A549 (cell line): ENCODE results near the gene PKN2. TPM values are rescaled to one million over a fixed set of nuclear protein-coding genes. Genes with fewer than 3 reads are reported as not detected.

ENCODE experiments used
- ATAC-seq, 2 experiments: fragments of 200-7000 bp in 1 of 2; fragments of >200 bp in 1 of 2; cut with Nextera tagmentation in 1 of 2; cut with Tn5 transposase in 1 of 2; 3 replicates each; pipeline versions ENCODE4 v1.8.0 to v1.9.1; 2018 to 2020; ENCODE audit warnings: mild to moderate bottlenecking in 1 of 2, moderate library complexity in 1 of 2
- CTCF ChIA-PET: fragments of 300-600 bp; sonication (Branson Sonifier 250); formaldehyde crosslinking; extraction: SDS; loops from one replicate; lab custom pipeline; 2021; ENCODE audit warnings: antibody characterized with exemption, inconsistent platforms; lab: Yijun Ruan, JAX
- POLR2A ChIA-PET: fragments of 350-600 bp; formaldehyde crosslinking; extraction: SDS; loops from one replicate; lab custom pipeline; 2021; ENCODE audit warnings: antibody characterized with exemption, inconsistent platforms; lab: Yijun Ruan, JAX
- DNase-seq, 2 experiments: peaks; one replicate each; pipeline versions ENCODE4 v3.0.0 to v3.0.0-alpha.2; 2011 to 2016; ENCODE audit warnings: low read depth in 1 of 2, low spot score in 1 of 2
- FAIRE-seq: peaks from 2 replicates; lab custom pipeline; 2011; peaks lifted over from hg19 to GRCh38; lab: Jason Lieb, UNC
- H3K27ac ChIP-seq, 2 experiments: fragments of >200 bp; sonication (Bioruptor Twin); formaldehyde crosslinking; 3 replicates each; pipeline ENCODE4 v1.5.1; 2016 to 2017
- H3K4me1 ChIP-seq: fragments of >200 bp; sonication (Bioruptor Twin); formaldehyde crosslinking; 3 replicates; pipeline ENCODE4 v1.6.1; 2016
- H3K4me2 ChIP-seq: fragments of >200 bp; sonication (Bioruptor Twin); formaldehyde crosslinking; 3 replicates; pipeline ENCODE4 v1.6.1; 2016
- H3K4me3 ChIP-seq: fragments of >200 bp; sonication (Bioruptor Twin); formaldehyde crosslinking; 3 replicates; pipeline ENCODE4 v1.5.1; 2016
- H3K9me3 ChIP-seq: fragments of >200 bp; sonication (Bioruptor Twin); formaldehyde crosslinking; 3 replicates; pipeline ENCODE4 v1.6.1; 2016
- BCL3 ChIP-seq: fragments of >200 bp; sonication (Bioruptor Twin); formaldehyde crosslinking; IDR thresholded peaks from 3 replicates; pipeline ENCODE4 v1.6.1; 2016
- CTCF ChIP-seq: fragments of >200 bp; sonication (Bioruptor Twin); formaldehyde crosslinking; IDR thresholded peaks from 3 replicates; pipeline ENCODE4 v1.5.1; 2016
- EHMT2 ChIP-seq: fragments of 200-600 bp; sonication (generic); IDR thresholded peaks from 2 replicates; pipeline ENCODE4 v1.6.1; 2016; ENCODE audit warnings: antibody characterized with exemption, low read depth, mild to moderate bottlenecking, moderate library complexity
- FOSB ChIP-seq: fragments of 250-450 bp; sonication (Bioruptor Pico); IDR thresholded peaks from 2 replicates; pipeline ENCODE4 v1.5.0; 2020; ENCODE audit warnings: mild to moderate bottlenecking, moderate library complexity
- HDAC2 ChIP-seq: fragments of 200-600 bp; sonication (generic); IDR thresholded peaks from 2 replicates; pipeline ENCODE4 v1.6.1; 2016
- HEYL ChIP-seq: fragments of 250-450 bp; sonication (Bioruptor Pico); IDR thresholded peaks from 2 replicates; pipeline ENCODE4 v1.8.0; 2021; ENCODE audit warnings: mild to moderate bottlenecking, moderate library complexity
- JUN ChIP-seq, 2 experiments: fragments of >200 bp; sonication (Bioruptor Twin); formaldehyde crosslinking; IDR thresholded peaks; 2 replicates in 1 of 2; 3 replicates in 1 of 2; pipeline ENCODE4 v1.6.1; 2016 to 2017
- KDM5A ChIP-seq: fragments of 200-600 bp; sonication (generic); IDR thresholded peaks from 2 replicates; pipeline ENCODE4 v1.6.1; 2016; ENCODE audit warnings: antibody characterized with exemption, mild to moderate bottlenecking
- MAFK ChIP-seq: fragments of 450-650 bp; IDR thresholded peaks from 2 replicates; pipeline ENCODE4 v1.6.1; 2014; ENCODE audit not compliant: partially characterized antibody
- MYC ChIP-seq: IDR thresholded peaks from 2 replicates; pipeline ENCODE4 v1.6.1; 2012; ENCODE audit warnings: mild to moderate bottlenecking, inconsistent platforms, low read length, improper control_type of control experiment, borderline replicate concordance
- NPAS2 ChIP-seq: fragments of 250-450 bp; sonication (Bioruptor Pico); IDR thresholded peaks from 2 replicates; pipeline ENCODE4 v1.8.0; 2022; ENCODE audit warnings: mild to moderate bottlenecking, moderate library complexity, borderline replicate concordance
- NR3C1 ChIP-seq: fragments of >200 bp; sonication (Bioruptor Twin); formaldehyde crosslinking; IDR thresholded peaks from 3 replicates; pipeline ENCODE4 v1.6.1; 2017
- POLR2AphosphoS2 ChIP-seq: conservative IDR thresholded peaks from 2 replicates; pipeline ENCODE4 v1.6.1; 2012; ENCODE audit warnings: low read length, improper control_type of control experiment, inconsistent platforms
- TFCP2L1 ChIP-seq: fragments of 250-450 bp; sonication (Bioruptor Pico); IDR thresholded peaks from 2 replicates; pipeline ENCODE4 v1.5.0; 2021; ENCODE audit warnings: mild to moderate bottlenecking
- USF2 ChIP-seq: fragments of 450-650 bp; IDR thresholded peaks from 2 replicates; pipeline ENCODE4 v1.6.1; 2014; ENCODE audit warnings: antibody characterized with exemption
- ZFP36 ChIP-seq: fragments of 450-650 bp; IDR thresholded peaks from 2 replicates; pipeline ENCODE4 v1.6.1; 2014; ENCODE audit warnings: borderline replicate concordance; ENCODE audit not compliant: partially characterized antibody
- ZNF302 ChIP-seq: fragments of 250-450 bp; sonication (Bioruptor Pico); IDR thresholded peaks from 2 replicates; pipeline ENCODE4 v1.9.0; 2021; ENCODE audit warnings: inconsistent platforms, mild to moderate bottlenecking, moderate library complexity
- WGBS: methylation state at CpG from one replicate; pipeline ENCODE4 v1.1.6; 2017; ENCODE audit errors: missing lambda C conversion rate; 5-methylcytosine and 5-hydroxymethylcytosine counted together
- polyA plus RNA-seq, 4 experiments: library from polyadenylated mRNA; depleted of rRNA in 3 of 4; stranded (reverse); fragments of >200 nt; fragmentation: RNase III in 1 of 4; extraction: RNeasy Plus Mini Kit Qiagen cat#74134 plus additional on column Dnase treatment in 1 of 4; gene quantifications; 2 replicates in 3 of 4; 3 replicates in 1 of 4; pipeline ENCODE4 v1.2.3, GENCODE V29; 2011 to 2017
- TF ChIP-seq, protein P1 (sequence below): IDR thresholded peaks from 2 replicates; pipeline ENCODE4 v1.6.1; 2012
- TF ChIP-seq, protein P2 (sequence below): fragments of 150-350 bp; IDR thresholded peaks from 2 replicates; pipeline ENCODE4 v1.6.1; 2014; ENCODE audit warnings: low read depth, mild to moderate bottlenecking, low read length

PKN2 gene
- polyA plus RNA-seq, 2 of the 4 experiments (the other 2 are of a cell fraction): 14.4 to 39.6 TPM

GRCh38 chr1:88668405-88668804 lies 15.7 kb upstream of the PKN2 start:
- H3K4me2 ChIP-seq: no peak overlapping the region
- H3K27ac ChIP-seq: no peak overlapping the region
- POLR2A ChIA-PET: no interaction called here
- CTCF ChIA-PET: interaction anchor here (1.0 kb wide), 1 partner anchor 1572 kb away, joined by 3 read pairs; no protein-coding TSS in a partner anchor
- no peak overlapping the region for H3K4me3 ChIP-seq
- FAIRE-seq: no peak
- no peaks in the 10 kb centered on the region for H3K9me3 ChIP-seq
- no peaks in the 10 kb centered on the region for H3K4me1 ChIP-seq
- ATAC-seq: no peak
- WGBS: 67% methylated on average over 3 of the region's 3 CpGs
- TF ChIP-seq NR3C1 (no peak), BCL3 (no peak), KDM5A (no peak), CTCF (no peak), MYC (no peak), USF2 (no peak), ZFP36 (no peak)
- DNase-seq: no peak

DNA sequence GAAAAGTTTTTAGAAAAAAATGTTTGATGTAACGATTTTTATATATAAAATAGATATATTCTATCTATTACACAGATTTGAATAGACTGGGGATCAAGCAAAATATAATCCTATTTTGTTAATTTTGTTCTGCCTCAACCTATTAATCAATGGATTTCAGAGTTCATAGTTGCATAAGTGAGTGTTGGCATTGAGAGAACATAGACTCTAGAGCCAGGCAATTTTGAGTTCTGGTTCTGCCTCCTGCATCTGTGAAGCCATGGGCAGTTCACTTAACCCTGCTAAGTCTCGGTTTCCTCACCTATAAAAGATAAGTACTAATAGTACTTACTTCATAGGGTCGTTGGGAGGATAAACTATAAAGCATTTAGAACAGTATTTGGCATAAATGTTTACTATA lies 13.6 kb upstream of the PKN2 start:
- no peak for FAIRE-seq
- Histone ChIP-seq H3K4me1 (no peaks in the 10 kb centered on the region), H3K4me2 (no peak overlapping the region), H3K4me3 (no peak overlapping the region), H3K9me3 (no peaks in the 10 kb centered on the region), H3K27ac (no peak overlapping the region)
- no peak for DNase-seq
- ATAC-seq: no peak
- POLR2A ChIA-PET: no interaction called here
- no peak for TF ChIP-seq NR3C1
- TF ChIP-seq TFCP2L1 (CRISPR knock-in tag): no peak
- TF ChIP-seq HDAC2: no peak
- TF ChIP-seq POLR2AphosphoS2: no peak
- no peak for TF ChIP-seq NPAS2
- TF ChIP-seq EHMT2: no peak
- TF ChIP-seq ZNF302 (CRISPR knock-in tag): no peak
- TF ChIP-seq, protein P1, sequence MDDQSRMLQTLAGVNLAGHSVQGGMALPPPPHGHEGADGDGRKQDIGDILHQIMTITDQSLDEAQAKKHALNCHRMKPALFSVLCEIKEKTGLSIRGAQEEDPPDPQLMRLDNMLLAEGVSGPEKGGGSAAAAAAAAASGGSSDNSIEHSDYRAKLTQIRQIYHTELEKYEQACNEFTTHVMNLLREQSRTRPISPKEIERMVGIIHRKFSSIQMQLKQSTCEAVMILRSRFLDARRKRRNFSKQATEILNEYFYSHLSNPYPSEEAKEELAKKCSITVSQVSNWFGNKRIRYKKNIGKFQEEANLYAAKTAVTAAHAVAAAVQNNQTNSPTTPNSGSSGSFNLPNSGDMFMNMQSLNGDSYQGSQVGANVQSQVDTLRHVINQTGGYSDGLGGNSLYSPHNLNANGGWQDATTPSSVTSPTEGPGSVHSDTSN: no peak
- TF ChIP-seq JUN (IDR thresholded peaks at IDR 0.05): no peak
- TF ChIP-seq HEYL (CRISPR knock-in tag): no peak
- TF ChIP-seq, protein P2, sequence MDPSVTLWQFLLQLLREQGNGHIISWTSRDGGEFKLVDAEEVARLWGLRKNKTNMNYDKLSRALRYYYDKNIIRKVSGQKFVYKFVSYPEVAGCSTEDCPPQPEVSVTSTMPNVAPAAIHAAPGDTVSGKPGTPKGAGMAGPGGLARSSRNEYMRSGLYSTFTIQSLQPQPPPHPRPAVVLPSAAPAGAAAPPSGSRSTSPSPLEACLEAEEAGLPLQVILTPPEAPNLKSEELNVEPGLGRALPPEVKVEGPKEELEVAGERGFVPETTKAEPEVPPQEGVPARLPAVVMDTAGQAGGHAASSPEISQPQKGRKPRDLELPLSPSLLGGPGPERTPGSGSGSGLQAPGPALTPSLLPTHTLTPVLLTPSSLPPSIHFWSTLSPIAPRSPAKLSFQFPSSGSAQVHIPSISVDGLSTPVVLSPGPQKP: no peak
- TF ChIP-seq CTCF: no peak
- TF ChIP-seq FOSB (CRISPR knock-in tag): no peak
- TF ChIP-seq MAFK: no peak
- 4% methylated on average over 3 of the region's 3 CpGs for WGBS
- CTCF ChIA-PET: no interaction called here
